Thyroid gland (tissue), 4 donors: ENCODE results near the gene PDZK1.

Experiments
- CTCF ChIP-seq, 6 experiments: fragments of 200-600 bp in 3 of 6; fragments of 450-650 bp in 3 of 6; sonication (generic) in 3 of 6; IDR thresholded peaks; one replicate each; pipeline ENCODE4 v1.5.1; 2016 to 2019; ENCODE audit warnings: antibody characterized with exemption in 6 of 6, mild to moderate bottlenecking in 2 of 6, inconsistent platforms in 1 of 6, moderate library complexity in 1 of 6
- POLR2A ChIP-seq, 2 donors: fragments of 450-650 bp; IDR thresholded peaks; one replicate each; pipeline ENCODE4 v1.6.1; 2017; ENCODE audit warnings: antibody characterized with exemption in 2 of 2, mild to moderate bottlenecking in 2 of 2, moderate library complexity in 1 of 2

DNA sequence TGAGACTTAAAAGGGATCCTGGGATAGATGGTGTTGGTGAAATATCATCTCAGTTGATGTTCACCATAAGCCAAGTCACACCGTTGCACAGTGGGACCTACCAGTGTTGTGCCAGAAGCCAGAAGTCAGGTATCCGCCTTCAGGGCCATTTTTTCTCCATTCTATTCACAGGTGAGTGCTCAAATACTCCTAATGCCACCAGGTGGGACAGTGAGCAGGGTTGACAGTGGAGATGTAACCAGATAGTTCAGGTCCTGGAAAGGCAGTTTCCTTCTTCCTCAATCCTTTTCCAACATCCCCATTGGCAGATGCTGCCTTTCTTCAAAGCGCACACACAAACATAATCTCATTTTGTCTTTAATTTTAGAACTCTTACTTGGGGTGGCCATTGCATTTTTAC, 23.7 kb upstream of the PDZK1 start:
- TF ChIP-seq CTCF (IDR thresholded peaks at IDR 0.05) (no peak), POLR2A (IDR thresholded peaks at IDR 0.05) (no peak)
